ENCODE measurements around the gene TCP11.
"Not testable (repeated sequence)": the region's sequence is repeated elsewhere in the genome, so short reads cannot be mapped to it uniquely, and the experiment has no call there.

TCP11 gene

GRCh38 chr6:35142588-35143569 lies 1.7 kb upstream of the TCP11 start:
- no peak for DNase-seq

GRCh38 chr6:35140639-35141006 lies 516 bp downstream of the TCP11 start:
- no peak for DNase-seq

- DNase-seq, result peak; percentile 59
Observed at GRCh38 chr6:35139924-35140638, 1.1 kb downstream of the TCP11 start.

DNA sequence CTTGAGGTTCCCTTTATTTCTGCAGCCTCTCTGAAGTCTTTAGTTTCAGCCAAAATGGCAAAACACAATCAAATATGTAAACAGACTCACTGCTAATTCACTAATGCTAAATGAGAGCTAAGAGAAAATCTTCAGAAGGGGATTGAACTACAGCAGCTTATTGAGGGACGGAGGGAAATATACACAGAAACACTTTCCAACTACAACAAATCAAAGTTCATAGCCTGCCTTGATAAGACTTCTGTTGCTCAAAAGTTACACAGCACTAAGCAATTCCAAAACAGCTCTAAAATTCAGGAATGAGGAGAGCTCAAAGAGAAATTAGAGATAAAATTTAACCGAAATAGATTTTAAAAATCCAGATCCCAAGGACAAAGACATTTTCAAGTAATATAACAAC lies 1.7 kb downstream of the TCP11 start:
- no peak for DNase-seq

DNA sequence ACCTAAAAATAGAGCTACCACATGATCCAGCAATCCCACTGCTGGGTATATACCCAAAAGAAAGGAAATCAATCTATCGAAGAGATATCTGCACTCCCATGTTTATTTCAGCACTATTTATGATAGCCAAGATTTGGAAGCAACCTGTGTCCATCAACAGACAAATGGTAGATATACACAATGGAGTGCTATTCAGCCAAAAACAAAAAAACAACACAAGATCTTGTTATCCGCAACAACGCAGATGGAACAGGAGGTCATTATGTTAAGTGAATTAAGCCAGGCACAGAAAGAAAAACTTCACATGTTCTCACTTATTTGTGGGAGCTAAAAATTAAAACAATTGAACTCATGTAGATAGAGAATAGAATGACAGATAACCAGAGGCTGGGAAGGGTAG lies 2.9 kb downstream of the TCP11 start:
- not testable (repeated sequence) for DNase-seq

GRCh38 chr6:35136185-35136584 lies 5.0 kb downstream of the TCP11 start:
- no peak for DNase-seq

- no peak for DNase-seq
Observed at GRCh38 chr6:35128496-35128895, 12.6 kb downstream of the TCP11 start.

- DNase-seq, result no peak
Observed at GRCh38 chr6:35128042-35128441, 13.1 kb downstream of the TCP11 start.

DNA sequence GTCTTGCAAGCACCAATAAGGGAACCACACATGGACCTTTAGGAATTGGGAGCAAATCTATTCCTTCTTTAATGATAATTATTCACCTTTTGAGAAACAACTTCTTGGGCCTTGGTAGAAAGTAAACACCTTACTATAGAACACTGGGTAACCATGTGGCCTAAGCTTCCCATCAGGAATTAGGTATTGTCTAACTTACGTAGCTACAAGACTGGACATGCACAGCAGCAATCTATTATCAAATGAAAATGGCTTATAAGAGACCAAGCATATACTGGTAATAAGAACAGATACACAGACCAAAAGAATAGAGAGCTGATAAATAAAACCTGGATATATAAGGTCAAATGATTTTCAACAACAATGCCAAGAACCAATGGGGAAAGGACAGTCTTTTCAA lies 16.8 kb downstream of the TCP11 start:
- no peak for DNase-seq

DNA sequence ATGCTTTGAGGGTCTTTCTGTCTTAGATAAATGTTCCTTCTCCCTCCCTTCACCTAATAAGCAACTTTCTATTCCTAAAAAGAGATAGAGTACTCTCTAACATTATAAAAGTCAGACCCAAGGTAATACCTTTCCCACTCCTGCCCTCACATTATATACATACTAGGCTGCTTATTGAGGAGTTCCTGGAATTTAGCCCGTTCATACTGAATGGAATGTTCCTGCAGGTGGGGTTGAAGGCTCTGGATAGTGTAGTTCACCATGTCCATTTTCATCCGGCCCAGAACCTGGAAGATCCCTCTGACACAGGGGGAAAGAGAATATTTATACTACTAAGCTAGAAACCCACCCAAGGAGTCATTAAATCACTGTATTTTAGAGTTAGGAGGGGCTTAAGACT lies 20.4 kb downstream of the TCP11 start:
- DNase-seq, result no peak

- DNase-seq, result no peak
Observed at GRCh38 chr6:35108309-35108885, 32.7 kb downstream of the TCP11 start.

DNA sequence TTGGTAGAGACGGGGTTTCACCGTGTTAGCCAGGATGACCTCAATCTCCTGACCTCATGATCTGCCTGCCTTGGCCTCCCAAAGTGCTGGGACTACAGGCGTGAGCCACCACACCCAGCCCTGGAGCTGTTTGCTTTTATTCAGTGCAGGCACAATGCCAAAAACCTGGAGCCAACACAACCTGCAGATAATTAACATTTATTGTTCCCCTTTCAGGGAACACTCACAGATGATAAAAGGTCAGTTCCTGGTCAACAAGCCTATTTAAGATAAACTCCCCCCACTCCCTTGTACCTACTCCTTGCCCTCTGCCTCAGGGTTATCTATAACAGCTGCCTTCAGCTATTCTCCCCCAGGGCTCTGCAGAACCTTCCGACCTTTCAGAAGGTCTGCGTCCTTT lies 33.4 kb downstream of the TCP11 start:
- not testable (repeated sequence) for DNase-seq

DNA sequence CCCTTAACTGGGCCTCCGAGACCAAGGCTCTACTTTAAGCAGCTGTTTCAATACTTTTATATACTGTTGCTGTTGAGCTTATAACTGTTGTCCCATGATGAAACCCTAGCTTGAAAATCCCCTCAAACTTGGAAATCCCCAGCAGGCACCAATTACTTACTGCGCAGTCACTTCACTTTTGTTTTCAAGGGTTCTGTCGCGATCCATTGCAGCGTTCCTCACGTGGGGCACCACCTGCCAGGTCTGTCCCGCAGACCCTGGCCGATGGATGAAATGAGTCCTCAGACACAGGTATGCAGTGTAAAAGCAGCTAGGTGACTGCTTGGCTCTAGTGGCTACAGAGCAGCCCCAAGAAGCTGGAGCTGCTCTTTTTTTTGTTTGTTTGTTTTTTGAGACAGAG lies 33.9 kb downstream of the TCP11 start:
- DNase-seq, result not testable (repeated sequence)

DNA sequence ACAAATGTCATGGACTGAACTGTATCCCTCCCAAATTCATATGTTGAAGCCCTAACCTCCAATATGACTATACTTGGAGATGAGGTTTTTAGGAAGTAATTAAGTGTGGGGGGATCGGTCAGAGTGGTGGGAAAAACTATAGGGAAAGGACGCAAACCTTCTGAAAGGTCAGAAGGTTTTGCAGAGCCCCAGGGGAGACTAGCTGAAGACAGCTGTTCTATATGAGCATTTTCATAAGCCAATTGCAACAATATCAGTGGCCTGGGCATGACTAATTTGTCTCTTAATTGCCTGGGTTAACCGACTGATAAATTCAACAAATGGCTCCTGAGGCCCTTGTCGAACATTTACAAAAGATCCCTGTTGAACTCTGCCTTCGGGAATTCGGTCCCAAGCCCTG lies 35.1 kb downstream of the TCP11 start:
- not testable (repeated sequence) for DNase-seq

- no peak for DNase-seq
Observed at GRCh38 chr6:35105078-35105477, 36.1 kb downstream of the TCP11 start.

GRCh38 chr6:35099116-35099515 lies 42.0 kb downstream of the TCP11 start:
- no peak for DNase-seq

- no peak for DNase-seq
Observed at GRCh38 chr6:35096129-35096862, 44.8 kb downstream of the TCP11 start.

- no peak for DNase-seq
Observed at GRCh38 chr6:35094183-35094582, 47.0 kb downstream of the TCP11 start.

DNA sequence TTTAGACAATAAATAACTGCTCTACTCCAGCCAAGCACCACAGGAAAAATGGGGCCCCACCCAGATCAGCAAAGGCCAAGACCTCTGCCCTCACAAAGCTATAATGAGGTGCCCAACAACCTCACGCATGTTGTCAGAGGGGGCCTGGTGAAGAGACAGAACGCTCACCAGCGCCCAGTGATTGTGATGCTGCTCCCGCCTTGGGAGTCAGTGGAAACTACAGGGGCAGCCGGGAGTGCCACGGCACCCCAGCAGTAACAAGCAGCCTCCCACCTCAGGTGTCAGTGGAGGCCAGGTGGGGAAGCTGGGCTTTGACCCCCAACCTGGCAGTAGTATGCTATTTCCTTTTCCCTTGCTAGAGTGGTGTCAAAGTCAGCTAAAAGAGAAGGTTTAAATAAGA lies 47.4 kb downstream of the TCP11 start:
- DNase-seq, result no peak

DNA sequence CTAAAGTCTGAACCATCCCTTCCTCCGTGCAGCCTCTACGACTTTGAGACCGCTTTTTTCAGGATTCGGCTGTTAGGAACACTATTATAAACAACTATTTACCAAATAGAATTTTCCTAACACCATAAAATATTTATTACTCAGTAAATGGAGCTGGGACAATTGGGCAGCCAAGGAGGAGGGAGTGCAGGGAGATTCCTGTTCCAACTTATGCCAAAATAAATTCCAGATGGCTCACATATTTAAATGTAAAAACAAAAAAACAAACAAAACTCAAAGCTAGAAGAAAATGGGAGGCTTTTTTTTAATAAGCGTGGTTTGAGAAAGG lies 48.1 kb downstream of the TCP11 start:
- DNase-seq, result no peak

- DNase-seq, result no peak
Observed at GRCh38 chr6:35092362-35093117, 48.6 kb downstream of the TCP11 start.

- DNase-seq, result no peak
Observed at GRCh38 chr6:35091346-35092083, 49.6 kb downstream of the TCP11 start.

Measured in CD4-positive, alpha-beta T cell treated with Interleukin-6 for 4 hours (primary cell).